Peyer's patch (tissue), 4 donors: ENCODE measurements around the gene KLHDC8B.

Experiments used
- POLR2A ChIP-seq, 2 donors: fragments of 450-650 bp; IDR thresholded peaks; one replicate each; pipeline ENCODE4 v1.5.1; 2017; ENCODE audit warnings: antibody characterized with exemption in 2 of 2, mild to moderate bottlenecking in 2 of 2, moderate library complexity in 2 of 2
- TF ChIP-seq, protein P1 (sequence below), 6 experiments: fragments of 450-650 bp in 4 of 6; fragments of 200-600 bp in 2 of 6; sonication (generic) in 1 of 6; IDR thresholded peaks; one replicate each; pipeline ENCODE4 v1.5.1; 2017 to 2019; ENCODE audit warnings: antibody characterized with exemption in 6 of 6, mild to moderate bottlenecking in 3 of 6, moderate library complexity in 1 of 6

DNA sequence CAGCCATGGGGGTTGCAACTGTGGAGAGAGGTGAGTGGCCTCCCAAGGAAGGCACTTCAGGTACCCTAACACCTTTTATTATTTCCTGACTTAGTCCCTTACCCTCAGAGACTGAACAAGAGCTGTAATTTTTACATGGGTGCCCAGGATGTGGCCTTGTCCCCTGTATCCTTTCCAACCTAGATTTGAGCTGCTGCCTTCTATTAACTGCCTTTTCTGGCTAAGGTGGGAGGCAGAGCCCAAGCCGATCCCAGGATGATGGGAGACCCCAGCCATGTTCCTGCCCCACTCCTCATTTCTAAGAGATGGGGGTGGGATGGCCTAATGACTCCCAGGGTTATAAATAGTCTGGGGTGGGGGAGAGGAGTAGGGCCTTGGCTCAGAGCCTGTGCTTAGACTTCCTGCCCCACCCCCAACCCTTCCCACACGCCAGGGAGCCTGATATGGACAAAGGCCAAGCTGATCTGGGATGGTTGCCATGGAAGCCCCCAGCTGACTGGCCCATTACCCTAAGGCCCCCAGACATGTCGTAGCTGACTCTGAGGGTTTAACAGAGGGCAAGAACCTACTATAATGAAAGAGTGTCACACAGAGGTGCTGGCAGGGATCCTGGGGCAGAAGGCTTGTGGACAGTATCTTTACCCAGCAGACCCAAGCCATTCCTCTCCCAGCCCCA, 1.9 kb downstream of the KLHDC8B start:
- TF ChIP-seq POLR2A (IDR thresholded peaks at IDR 0.05): no peak
- TF ChIP-seq, protein P1, sequence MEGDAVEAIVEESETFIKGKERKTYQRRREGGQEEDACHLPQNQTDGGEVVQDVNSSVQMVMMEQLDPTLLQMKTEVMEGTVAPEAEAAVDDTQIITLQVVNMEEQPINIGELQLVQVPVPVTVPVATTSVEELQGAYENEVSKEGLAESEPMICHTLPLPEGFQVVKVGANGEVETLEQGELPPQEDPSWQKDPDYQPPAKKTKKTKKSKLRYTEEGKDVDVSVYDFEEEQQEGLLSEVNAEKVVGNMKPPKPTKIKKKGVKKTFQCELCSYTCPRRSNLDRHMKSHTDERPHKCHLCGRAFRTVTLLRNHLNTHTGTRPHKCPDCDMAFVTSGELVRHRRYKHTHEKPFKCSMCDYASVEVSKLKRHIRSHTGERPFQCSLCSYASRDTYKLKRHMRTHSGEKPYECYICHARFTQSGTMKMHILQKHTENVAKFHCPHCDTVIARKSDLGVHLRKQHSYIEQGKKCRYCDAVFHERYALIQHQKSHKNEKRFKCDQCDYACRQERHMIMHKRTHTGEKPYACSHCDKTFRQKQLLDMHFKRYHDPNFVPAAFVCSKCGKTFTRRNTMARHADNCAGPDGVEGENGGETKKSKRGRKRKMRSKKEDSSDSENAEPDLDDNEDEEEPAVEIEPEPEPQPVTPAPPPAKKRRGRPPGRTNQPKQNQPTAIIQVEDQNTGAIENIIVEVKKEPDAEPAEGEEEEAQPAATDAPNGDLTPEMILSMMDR (IDR thresholded peaks at IDR 0.05): no peak
